NB4 (cell line): Measurements from ENCODE around the gene MOGAT1.

Source experiments
- DNase-seq: peaks from one replicate; pipeline ENCODE4 v3.0.0; 2010; ENCODE audit warnings: low read depth
- H3K4me3 ChIP-seq: one replicate; pipeline ENCODE4 v1.5.1; 2011; ENCODE audit warnings: mild to moderate bottlenecking, low read depth, low read length, moderate library complexity
- CTCF ChIP-seq: IDR thresholded peaks from one replicate; pipeline ENCODE4 v1.5.1; 2012; ENCODE audit warnings: low read depth, low read length
- MAX ChIP-seq: IDR thresholded peaks from 2 replicates; pipeline ENCODE4 v1.6.1; 2011; ENCODE audit warnings: low read depth, low read length
- MYC ChIP-seq: IDR thresholded peaks from 2 replicates; pipeline ENCODE4 v1.6.1; 2011; ENCODE audit warnings: low read depth, low read length
- POLR2A ChIP-seq: IDR thresholded peaks from 2 replicates; pipeline ENCODE4 v1.6.1; 2011; ENCODE audit warnings: mild to moderate bottlenecking; ENCODE audit not compliant: insufficient read length; ENCODE audit errors: extremely low read depth

Gene MOGAT1

GRCh38 chr2:222703091-222703490 lies 31.6 kb downstream of the MOGAT1 start:
- H3K4me3 ChIP-seq = no peak overlapping the region
- no peak for TF ChIP-seq MAX
- TF ChIP-seq POLR2A = no peak
- no peak for TF ChIP-seq CTCF
- TF ChIP-seq MYC = no peak
- no peak for DNase-seq

- H3K4me3 ChIP-seq = no peak overlapping the region
- TF ChIP-seq MYC = no peak
- TF ChIP-seq MAX = no peak
- TF ChIP-seq CTCF = no peak
- TF ChIP-seq POLR2A = no peak
- DNase-seq = no peak
These were observed 32.4 kb downstream of the MOGAT1 start for GRCh38 chr2:222703886-222704285.

GRCh38 chr2:222706616-222707015 lies 35.2 kb downstream of the MOGAT1 start:
- DNase-seq = no peak
- TF ChIP-seq MYC (no peak), POLR2A (no peak), MAX (no peak), CTCF (no peak)
- H3K4me3 ChIP-seq = no peak overlapping the region

- no peak for TF ChIP-seq POLR2A
- no peak for TF ChIP-seq CTCF
- TF ChIP-seq MAX = no peak
- no peak for TF ChIP-seq MYC
- DNase-seq = no peak
- H3K4me3 ChIP-seq = no peak overlapping the region
These were observed 35.7 kb downstream of the MOGAT1 start for GRCh38 chr2:222707102-222707688.

- peak; percentile 25 for DNase-seq
- no peak overlapping the region for H3K4me3 ChIP-seq
- TF ChIP-seq MAX (no peak), CTCF (no peak), POLR2A (no peak), MYC (no peak)
These were observed 36.3 kb downstream of the MOGAT1 start for GRCh38 chr2:222707689-222708273.
